H1 (cell line): ENCODE measurements around the gene NID2. TPM values are rescaled to one million over a fixed set of nuclear protein-coding genes. Genes with fewer than 3 reads are reported as not detected.

ENCODE experiments used
- CTCF ChIA-PET: fragments of 300-600 bp; sonication (Branson Sonifier 250); formaldehyde crosslinking; loops from one replicate; lab custom pipeline; 2021; ENCODE audit not compliant: partially characterized antibody; lab: Charles Lee
- POLR2A ChIA-PET: fragments of 300-600 bp; sonication (Branson Sonifier 250); formaldehyde crosslinking; loops from one replicate; lab custom pipeline; 2021; ENCODE audit warnings: inconsistent platforms; ENCODE audit not compliant: partially characterized antibody; lab: Charles Lee
- DNase-seq, 2 experiments: peaks; one replicate each; pipeline versions ENCODE4 v3.0.0 to v3.0.0-alpha.2; 2010 to 2022; ENCODE audit warnings: low spot score in 2 of 2, low read depth in 1 of 2, mixed read lengths in 1 of 2
- FAIRE-seq: peaks from 2 replicates; lab custom pipeline; 2011; peaks lifted over from hg19 to GRCh38; lab: Jason Lieb, UNC
- H2AFZ ChIP-seq: 2 replicates; pipeline ENCODE4 v1.8.1; 2012; ENCODE audit warnings: low read length, inconsistent platforms
- H2AK5ac ChIP-seq: 2 replicates; pipeline ENCODE4 v1.6.1; 2013; ENCODE audit warnings: low read depth, low read length
- H2BK120ac ChIP-seq: replicated peaks from 2 replicates; pipeline ENCODE3; 2013; ENCODE audit warnings: low read depth, low read length, inconsistent platforms
- H2BK12ac ChIP-seq: 2 replicates; pipeline ENCODE4 v1.6.1; 2013; ENCODE audit warnings: low read depth, low read length
- H2BK15ac ChIP-seq: 2 replicates; pipeline ENCODE4 v1.6.1; 2013; ENCODE audit warnings: low read length
- H2BK20ac ChIP-seq: 2 replicates; pipeline ENCODE4 v1.6.1; 2013; ENCODE audit warnings: low read length
- H2BK5ac ChIP-seq: 2 replicates; pipeline ENCODE4 v1.6.1; 2013; ENCODE audit warnings: low read depth, low read length
- H3K14ac ChIP-seq: 2 replicates; pipeline ENCODE4 v1.6.1; 2013; ENCODE audit warnings: inconsistent platforms; ENCODE audit not compliant: insufficient read length
- H3K18ac ChIP-seq: 2 replicates; pipeline ENCODE4 v1.6.1; 2013; ENCODE audit warnings: low read length; ENCODE audit errors: extremely low read depth
- H3K23ac ChIP-seq: 2 replicates; pipeline ENCODE4 v1.6.1; 2013; ENCODE audit warnings: inconsistent platforms; ENCODE audit not compliant: insufficient read length
- H3K23me2 ChIP-seq: 2 replicates; pipeline ENCODE4 v1.6.1; 2013; ENCODE audit warnings: low read depth, low read length
- H3K27ac ChIP-seq: 2 replicates; pipeline ENCODE4 v1.6.1; 2011; ENCODE audit warnings: low read depth, low read length, inconsistent platforms
- H3K27me3 ChIP-seq, 4 experiments: replicated peaks in 1 of 4; 1 replicate in 1 of 4; 2 replicates in 3 of 4; pipeline versions ENCODE4 v1.6.1 to v1.8.1; 2011 to 2013; ENCODE audit warnings: low read length in 3 of 4, mild to moderate bottlenecking in 3 of 4, inconsistent platforms in 2 of 4, mixed read lengths in 2 of 4, moderate library complexity in 1 of 4; ENCODE audit not compliant: control insufficient read depth in 3 of 4, insufficient read depth in 3 of 4; ENCODE audit errors: extremely low read depth in 1 of 4
- H3K36me3 ChIP-seq, 4 experiments: 2 replicates each; pipeline versions ENCODE4 v1.6.1 to v1.8.1; 2011 to 2013; ENCODE audit warnings: mild to moderate bottlenecking in 4 of 4, low read length in 3 of 4, moderate library complexity in 2 of 4, control low read depth in 1 of 4, inconsistent platforms in 1 of 4; ENCODE audit not compliant: insufficient read depth in 4 of 4, control insufficient read depth in 2 of 4
- H3K4ac ChIP-seq: replicated peaks from 2 replicates; pipeline ENCODE3; 2013; ENCODE audit warnings: low read length, low read depth, mixed read lengths, inconsistent platforms; ENCODE audit not compliant: insufficient read length
- H3K4me1 ChIP-seq, 4 experiments: replicated peaks in 1 of 4; 1 replicate in 1 of 4; 2 replicates in 3 of 4; pipeline versions ENCODE4 v1.6.1 to v1.8.1; 2011 to 2013; ENCODE audit warnings: low read length in 3 of 4, inconsistent platforms in 2 of 4, mixed read lengths in 1 of 4; ENCODE audit not compliant: insufficient read depth in 4 of 4, control insufficient read depth in 3 of 4
- H3K4me2 ChIP-seq, 2 experiments: 2 replicates each; pipeline versions ENCODE4 v1.6.1 to v1.8.1; 2011 to 2013; ENCODE audit warnings: low read depth in 2 of 2, low read length in 2 of 2, control low read depth in 1 of 2, inconsistent platforms in 1 of 2, mild to moderate bottlenecking in 1 of 2; ENCODE audit not compliant: insufficient read depth in 1 of 2
- H3K4me3 ChIP-seq, 4 experiments: fragments of 200-600, 300-600 bp in 1 of 4; sonication (generic), shearing (Covaris generic), sonication (Bioruptor Twin) in 1 of 4; 2 replicates each; pipeline versions ENCODE4 v1.5.1 to v1.8.1; 2011 to 2016; ENCODE audit warnings: low read length in 4 of 4, low read depth in 3 of 4, control low read depth in 2 of 4, inconsistent platforms in 2 of 4, mild to moderate bottlenecking in 2 of 4, mixed read lengths in 1 of 4, moderate library complexity in 1 of 4; ENCODE audit not compliant: insufficient read depth in 2 of 4; ENCODE audit errors: extremely low read depth in 1 of 4
- H3K56ac ChIP-seq: replicated peaks from 2 replicates; pipeline ENCODE3; 2013; ENCODE audit warnings: low read depth, mild to moderate bottlenecking, mixed read lengths, low read length, inconsistent platforms; ENCODE audit not compliant: insufficient read length
- H3K79me1 ChIP-seq: 2 replicates; pipeline ENCODE4 v1.6.1; 2013; ENCODE audit warnings: low read depth, low read length, control low read depth
- H3K79me2 ChIP-seq, 2 experiments: 2 replicates each; pipeline versions ENCODE4 v1.6.1 to v1.8.1; 2012 to 2013; ENCODE audit warnings: low read length in 2 of 2, mild to moderate bottlenecking in 2 of 2, inconsistent platforms in 1 of 2; ENCODE audit not compliant: insufficient read depth in 2 of 2, control insufficient read depth in 1 of 2
- H3K9ac ChIP-seq, 4 experiments: replicated peaks in 1 of 4; 1 replicate in 1 of 4; 2 replicates in 3 of 4; pipeline versions ENCODE4 v1.6.1 to v1.8.1; 2011 to 2013; ENCODE audit warnings: low read depth in 3 of 4, low read length in 3 of 4, control low read depth in 2 of 4, mild to moderate bottlenecking in 2 of 4, moderate library complexity in 2 of 4, inconsistent platforms in 1 of 4; ENCODE audit errors: extremely low read depth in 1 of 4
- H3K9me3 ChIP-seq, 2 experiments: 2 replicates each; pipeline versions ENCODE4 v1.6.1 to v1.8.1; 2012 to 2013; ENCODE audit warnings: mild to moderate bottlenecking in 2 of 2, moderate library complexity in 2 of 2, control low read depth in 1 of 2, inconsistent platforms in 1 of 2, low read depth in 1 of 2, low read length in 1 of 2, mixed read lengths in 1 of 2; ENCODE audit not compliant: insufficient read depth in 2 of 2
- H4K20me1 ChIP-seq, 2 experiments: replicated peaks in 1 of 2; 2 replicates each; pipeline versions ENCODE3 to v1.8.1; 2011 to 2013; ENCODE audit warnings: inconsistent platforms in 2 of 2, low read length in 2 of 2, mild to moderate bottlenecking in 1 of 2; ENCODE audit not compliant: insufficient read depth in 2 of 2, control insufficient read depth in 1 of 2
- H4K5ac ChIP-seq: 2 replicates; pipeline ENCODE4 v1.6.1; 2013; ENCODE audit warnings: low read length, low read depth, mixed read lengths, inconsistent platforms; ENCODE audit not compliant: insufficient read length
- H4K8ac ChIP-seq: 2 replicates; pipeline ENCODE4 v1.8.0; 2013; ENCODE audit warnings: mild to moderate bottlenecking, moderate library complexity, low read length, inconsistent platforms; ENCODE audit not compliant: insufficient read depth; ENCODE audit errors: extremely low read depth
- H4K91ac ChIP-seq: replicated peaks from 2 replicates; pipeline ENCODE3; 2013; ENCODE audit warnings: low read length, mixed read lengths, inconsistent platforms; ENCODE audit not compliant: insufficient read length
- CHD1 ChIP-seq: IDR thresholded peaks from 2 replicates; pipeline ENCODE4 v1.6.1; 2012; ENCODE audit warnings: low read depth, low read length, improper control_type of control experiment
- CHD2 ChIP-seq: IDR thresholded peaks from 2 replicates; pipeline ENCODE4 v1.6.1; 2012; ENCODE audit warnings: low read length, improper control_type of control experiment
- KDM1A ChIP-seq: fragments of 200-600, 300-600 bp; sonication (generic); IDR thresholded peaks from 2 replicates; pipeline ENCODE4 v1.7.1; 2016; ENCODE audit warnings: mild to moderate bottlenecking, low read length, borderline replicate concordance
- KDM4A ChIP-seq: IDR thresholded peaks from one replicate; pipeline ENCODE4 v1.7.1; 2012; ENCODE audit warnings: low read depth, mild to moderate bottlenecking, moderate library complexity, low read length, inconsistent platforms; ENCODE audit not compliant: severe bottlenecking
- NANOG ChIP-seq: IDR thresholded peaks from 2 replicates; pipeline ENCODE4 v1.6.1; 2011; ENCODE audit warnings: low read length, low read depth, mild to moderate bottlenecking, inconsistent platforms; ENCODE audit not compliant: insufficient read depth, poor library complexity, severe bottlenecking
- WGBS, 2 experiments: shearing (Covaris generic) in 1 of 2; methylation state at CpG; one replicate each; pipeline versions ENCODE4 v1.1.6 to v1.1.7; 2013 to 2015; ENCODE audit warnings: low lambda C conversion rate in 2 of 2, mixed read lengths in 2 of 2, inconsistent platforms in 1 of 2, low coverage in 1 of 2, missing lambda C conversion rate in 1 of 2; ENCODE audit not compliant: insufficient replicate concordance in 2 of 2, insufficient coverage in 1 of 2, insufficient read length in 1 of 2; ENCODE audit errors: extremely low coverage in 1 of 2, missing lambda C conversion rate in 1 of 2; 5-methylcytosine and 5-hydroxymethylcytosine counted together
- polyA plus RNA-seq, 7 experiments: library from polyadenylated mRNA; depleted of rRNA in 3 of 7; stranded (reverse) in 5 of 7; unstranded in 2 of 7; fragments of >200 nt in 5 of 7; fragments of 200-250 nt in 2 of 7; gene quantifications; 1 replicate in 5 of 7; 2 replicates in 1 of 7; 4 replicates in 1 of 7; pipeline versions ENCODE4 v1.2.1 to v1.2.3, GENCODE V29; 2011 to 2013; ENCODE audit warnings: missing spikeins in 2 of 7, mixed read lengths in 2 of 7
- total RNA-seq: library from RNA; stranded (reverse); fragmentation: NEBNext Ultra II Directional; extraction: Animal tissue kit (Norgen Biotek cat#: 25700); gene quantifications from 2 replicates; pipeline ENCODE4 v1.2.1, GENCODE V29; 2021
- TF ChIP-seq, protein P1 (sequence below): IDR thresholded peaks from 2 replicates; pipeline ENCODE4 v1.6.1; 2012; ENCODE audit warnings: inconsistent platforms

NID2 gene
- total and polyA plus RNA-seq, 2 of the 8 experiments (the other 6 are each of a cell fraction or from before 2014, with no cell fraction given) = 6.1 to 12.6 TPM

DNA sequence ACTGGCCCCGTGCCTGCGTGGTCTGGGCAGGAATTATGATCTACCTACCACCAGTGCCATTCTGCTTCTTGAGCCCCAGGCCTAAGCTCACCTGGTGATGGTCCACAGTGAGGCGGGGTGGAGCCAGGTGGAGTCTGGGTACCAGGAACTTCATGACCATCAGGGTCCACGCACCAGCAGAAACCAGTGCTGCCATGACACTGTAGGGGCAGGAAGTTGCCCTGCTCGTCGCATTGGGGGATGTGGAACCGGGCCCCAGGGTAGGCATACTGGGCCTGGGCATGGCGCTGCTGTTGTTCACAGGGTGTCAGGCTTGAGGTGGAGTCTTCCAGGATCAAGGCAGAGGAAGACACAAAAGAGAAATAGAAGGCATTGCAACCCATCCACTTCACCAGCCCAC, 49.9 kb downstream of the NID2 start:
- no peak for TF ChIP-seq KDM1A
- TF ChIP-seq NANOG = no peak
- TF ChIP-seq, protein P1, sequence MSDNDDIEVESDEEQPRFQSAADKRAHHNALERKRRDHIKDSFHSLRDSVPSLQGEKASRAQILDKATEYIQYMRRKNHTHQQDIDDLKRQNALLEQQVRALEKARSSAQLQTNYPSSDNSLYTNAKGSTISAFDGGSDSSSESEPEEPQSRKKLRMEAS = no peak
- TF ChIP-seq CHD1 = no peak
- TF ChIP-seq CHD2 = no peak
- TF ChIP-seq KDM4A = no peak
- Histone ChIP-seq H3K79me2 (no peaks in the 10 kb centered on the region), H2AK5ac (no peak overlapping the region), H3K36me3 (no peaks in the 10 kb centered on the region), H4K20me1 (no peaks in the 10 kb centered on the region), H3K23me2 (no peaks in the 10 kb centered on the region), H4K91ac (no peak overlapping the region), H2BK12ac (no peak overlapping the region), H2BK15ac (no peak overlapping the region), H2AFZ (no peak overlapping the region), H3K4me2 (no peak overlapping the region), H2BK20ac (no peak overlapping the region), H3K27me3 (no peaks in the 10 kb centered on the region), H3K79me1 (no peaks in the 10 kb centered on the region), H2BK120ac (no peak overlapping the region), H3K18ac (no peak overlapping the region), H2BK5ac (0 out of 2 replicates have a peak overlapping the region, but pooled peaks have one; percentile 7), H3K9me3 (no peaks in the 10 kb centered on the region; a peak in 1 of 4 replicates), H3K4ac (no peak overlapping the region), H3K9ac (no peak overlapping the region), H3K4me3 (no peak overlapping the region), H4K8ac (no peak overlapping the region; the same call in 1 of the 2 replicates), H3K56ac (no peak overlapping the region), H3K14ac (no peak overlapping the region), H4K5ac (no peak overlapping the region), H3K23ac (no peak overlapping the region), H3K27ac (no peak overlapping the region), H3K4me1 (peaks cover 0 to 10% (median 4%) of the 10 kb centered on the region in 4 experiments; a peak in 3 of 7 replicates)
- 94% methylated on average over 8 of the region's 8 CpGs; no CpG with 5 or more reads in 1 of the 2 experiments for WGBS, 2 experiments
- no peak for DNase-seq
- ChIA-PET CTCF (interaction anchor here (0.8 to 2.5 kb wide), 6 partner anchors 9 to 52 kb away, joined by 3 to 13 read pairs (median 4); no protein-coding TSS in a partner anchor), POLR2A (no interaction called here)
- no peak for FAIRE-seq
